ENCODE data around the gene SLC9C1.
"Not testable (repeated sequence)": the region's sequence is repeated elsewhere in the genome, so short reads cannot be mapped to it uniquely, and the experiment has no call there.

SLC9C1 gene

DNA sequence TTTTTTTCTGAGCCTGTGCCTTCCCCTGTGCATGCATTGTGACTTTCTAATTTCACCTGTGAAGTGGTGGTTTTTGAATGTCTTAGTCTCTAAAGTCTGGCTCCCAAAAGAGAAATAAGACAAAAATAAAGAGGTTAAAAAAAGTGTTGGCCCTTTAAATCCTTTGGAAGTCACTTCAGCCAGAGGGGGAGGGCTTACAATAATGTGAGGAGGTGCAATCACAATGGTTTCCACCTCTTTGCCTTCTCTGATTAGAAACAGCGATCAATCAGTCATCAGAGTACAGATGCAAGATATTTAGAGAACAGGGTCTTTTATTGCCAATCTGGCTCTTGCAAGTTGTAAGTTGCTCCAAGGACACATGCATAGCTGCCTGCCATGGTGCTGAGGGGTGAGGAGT lies 96.9 kb downstream of the SLC9C1 start:
- TF ChIP-seq ZFX (IDR thresholded peaks at IDR 0.05; ENCODE audit: borderline replicate concordance), result no peak
- TF ChIP-seq, protein P1, sequence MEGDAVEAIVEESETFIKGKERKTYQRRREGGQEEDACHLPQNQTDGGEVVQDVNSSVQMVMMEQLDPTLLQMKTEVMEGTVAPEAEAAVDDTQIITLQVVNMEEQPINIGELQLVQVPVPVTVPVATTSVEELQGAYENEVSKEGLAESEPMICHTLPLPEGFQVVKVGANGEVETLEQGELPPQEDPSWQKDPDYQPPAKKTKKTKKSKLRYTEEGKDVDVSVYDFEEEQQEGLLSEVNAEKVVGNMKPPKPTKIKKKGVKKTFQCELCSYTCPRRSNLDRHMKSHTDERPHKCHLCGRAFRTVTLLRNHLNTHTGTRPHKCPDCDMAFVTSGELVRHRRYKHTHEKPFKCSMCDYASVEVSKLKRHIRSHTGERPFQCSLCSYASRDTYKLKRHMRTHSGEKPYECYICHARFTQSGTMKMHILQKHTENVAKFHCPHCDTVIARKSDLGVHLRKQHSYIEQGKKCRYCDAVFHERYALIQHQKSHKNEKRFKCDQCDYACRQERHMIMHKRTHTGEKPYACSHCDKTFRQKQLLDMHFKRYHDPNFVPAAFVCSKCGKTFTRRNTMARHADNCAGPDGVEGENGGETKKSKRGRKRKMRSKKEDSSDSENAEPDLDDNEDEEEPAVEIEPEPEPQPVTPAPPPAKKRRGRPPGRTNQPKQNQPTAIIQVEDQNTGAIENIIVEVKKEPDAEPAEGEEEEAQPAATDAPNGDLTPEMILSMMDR (IDR thresholded peaks at IDR 0.05), result no peak
- H3K27ac ChIP-seq, result no peak overlapping the region

GRCh38 chr3:112187300-112187699 lies 106.7 kb downstream of the SLC9C1 start:
- no peak overlapping the region for H3K27ac ChIP-seq
- TF ChIP-seq ZFX (IDR thresholded peaks at IDR 0.05; ENCODE audit: borderline replicate concordance), result no peak
- TF ChIP-seq, protein P1 (IDR thresholded peaks at IDR 0.05), result no peak

DNA sequence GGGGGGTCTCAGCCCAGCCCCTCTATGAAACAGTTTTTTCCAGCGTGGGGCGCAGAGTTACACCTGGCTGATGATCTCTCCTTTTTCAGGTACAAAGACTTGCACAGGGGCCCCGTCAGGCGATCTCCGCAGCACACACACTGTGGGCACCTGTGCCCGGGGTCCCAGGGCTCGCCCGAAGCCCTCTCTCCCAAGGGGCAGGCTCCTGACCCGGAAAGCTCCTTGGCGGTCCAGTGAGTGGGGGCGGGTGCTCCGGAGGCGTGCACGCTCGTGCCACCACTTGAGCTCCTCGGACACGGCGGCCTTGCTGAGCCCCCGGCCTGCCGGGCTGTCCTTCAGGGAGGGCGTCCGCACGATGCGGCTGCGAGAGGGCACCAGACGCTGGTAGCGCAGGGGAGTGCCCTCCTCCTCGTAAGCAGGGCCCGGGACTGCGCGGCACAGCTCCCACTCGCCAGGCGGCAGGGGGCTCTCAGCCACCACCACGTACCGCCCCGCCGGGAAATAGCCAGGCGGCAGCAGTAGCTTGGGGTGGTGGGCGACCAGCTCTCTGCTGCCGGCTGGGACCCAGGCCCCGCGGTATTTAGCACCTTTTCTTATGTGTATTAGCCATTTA lies 108.5 kb downstream of the SLC9C1 start:
- not testable (repeated sequence) for H3K27ac ChIP-seq

DNA sequence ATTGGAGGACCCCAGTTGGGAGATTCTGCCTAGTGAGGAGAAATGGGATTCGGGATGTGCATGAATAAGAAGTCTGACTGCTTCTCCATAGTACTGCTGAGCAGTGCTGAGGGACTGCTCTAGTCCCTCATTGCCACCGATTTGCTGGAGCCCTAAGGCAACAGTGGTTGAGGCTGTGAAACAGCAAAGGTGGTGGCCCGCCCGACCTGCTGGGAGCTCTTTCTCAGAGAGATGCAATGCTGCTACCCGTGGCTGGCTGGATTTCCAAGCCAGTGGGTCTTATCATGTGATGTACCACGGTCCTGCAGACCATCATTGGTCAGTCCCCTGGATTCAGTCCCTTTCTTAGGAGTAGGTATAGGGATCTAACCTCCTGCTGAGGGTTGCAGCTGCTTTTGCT lies 118.4 kb downstream of the SLC9C1 start:
- TF ChIP-seq ZFX (IDR thresholded peaks at IDR 0.05; ENCODE audit: borderline replicate concordance), result no peak
- TF ChIP-seq, protein P1 (IDR thresholded peaks at IDR 0.05), result no peak
- no peak overlapping the region for H3K27ac ChIP-seq

DNA sequence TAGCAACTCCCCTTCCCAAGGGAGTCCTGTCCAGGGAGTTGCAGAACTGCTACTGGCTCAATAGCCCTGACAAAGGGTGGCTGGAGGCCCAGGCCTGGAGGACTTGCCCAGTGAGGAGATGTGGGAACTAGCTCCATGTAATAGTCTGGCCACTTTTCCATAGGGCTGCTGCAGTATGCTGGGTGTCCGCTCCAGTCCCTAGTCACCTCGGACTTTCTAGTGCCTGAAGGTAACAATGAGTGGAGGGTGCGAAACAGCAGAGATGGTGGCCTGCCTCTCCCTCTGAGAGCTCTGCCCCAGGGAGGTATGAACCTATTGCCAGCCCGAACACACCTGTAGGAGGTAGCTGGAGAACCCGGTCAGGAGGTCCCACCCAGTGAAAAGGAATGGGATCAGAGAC lies 119.0 kb downstream of the SLC9C1 start:
- no peak overlapping the region for H3K27ac ChIP-seq
- TF ChIP-seq, protein P1 (IDR thresholded peaks at IDR 0.05), result no peak
- TF ChIP-seq ZFX (IDR thresholded peaks at IDR 0.05; ENCODE audit: borderline replicate concordance), result no peak

DNA sequence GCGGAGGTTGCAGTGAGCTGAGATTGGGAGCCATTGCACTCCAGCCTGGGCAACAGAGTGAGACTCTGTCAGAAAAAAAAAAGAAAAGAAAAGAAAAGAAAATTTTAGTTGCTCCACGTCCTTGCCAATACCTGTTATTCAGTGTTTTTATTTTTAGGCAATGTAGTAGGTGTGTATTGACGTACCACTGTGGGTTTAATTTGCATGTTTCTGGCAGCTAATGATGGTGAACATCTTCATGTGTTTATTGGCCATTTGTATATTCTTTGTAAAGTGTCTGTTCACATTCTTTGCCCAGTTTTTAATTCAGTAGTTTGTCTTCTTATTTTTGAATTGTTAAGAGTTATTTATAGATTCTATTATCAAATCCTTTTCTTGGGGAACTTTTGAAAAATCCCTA lies 122.9 kb downstream of the SLC9C1 start:
- no peak overlapping the region for H3K27ac ChIP-seq
- TF ChIP-seq, protein P1 (IDR thresholded peaks at IDR 0.05), result no peak
- no peak for TF ChIP-seq ZFX (IDR thresholded peaks at IDR 0.05; ENCODE audit: borderline replicate concordance)

DNA sequence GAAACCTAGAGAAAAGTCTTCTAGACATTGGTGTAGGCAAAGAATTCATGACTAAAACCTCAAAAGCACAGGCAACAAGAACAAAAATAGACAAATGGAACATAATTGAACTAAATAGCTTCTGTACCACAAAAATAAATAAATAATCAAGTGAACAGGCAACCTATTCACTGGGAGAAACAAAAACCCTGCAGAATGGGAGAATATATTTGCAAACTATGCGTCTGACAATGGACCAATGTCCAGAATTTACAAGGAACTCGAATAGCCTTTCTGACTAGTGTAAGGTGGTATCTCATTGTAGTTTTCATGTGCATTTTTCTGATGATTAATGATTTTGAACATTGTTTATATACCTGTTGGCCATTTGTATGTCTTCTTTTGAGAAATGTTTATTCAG lies 124.0 kb downstream of the SLC9C1 start:
- TF ChIP-seq ZFX (IDR thresholded peaks at IDR 0.05; ENCODE audit: borderline replicate concordance), result no peak
- TF ChIP-seq, protein P1 (IDR thresholded peaks at IDR 0.05), result no peak
- no peak overlapping the region for H3K27ac ChIP-seq

DNA sequence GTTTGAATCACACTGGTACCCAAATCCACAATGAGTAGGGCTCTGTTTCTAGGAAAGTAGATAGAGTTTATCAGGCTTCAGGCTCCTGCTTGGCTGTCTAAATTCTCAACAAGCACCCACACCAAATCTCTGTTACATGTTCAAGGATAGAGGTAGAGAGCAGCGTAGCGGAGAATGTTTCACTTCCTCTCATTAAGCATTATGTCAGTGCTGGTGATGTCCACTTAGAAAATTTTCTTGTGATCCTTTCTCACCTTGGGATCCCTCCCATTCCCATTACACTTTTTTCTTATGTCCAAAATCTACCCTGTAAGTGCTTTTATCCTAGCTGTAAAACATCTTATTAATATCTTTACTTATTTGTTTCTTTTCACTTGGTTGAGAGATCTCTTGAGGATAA lies 126.3 kb downstream of the SLC9C1 start:
- TF ChIP-seq, protein P1 (IDR thresholded peaks at IDR 0.05), result no peak
- TF ChIP-seq ZFX (IDR thresholded peaks at IDR 0.05; ENCODE audit: borderline replicate concordance), result no peak
- no peak overlapping the region for H3K27ac ChIP-seq

All from 22Rv1 (cell line).